Loucy (cell line): Measurements from ENCODE around the gene CLSTN2.

ENCODE experiments used
- H2AFZ ChIP-seq: fragments of 200-600 bp; sonication (generic); 2 replicates; pipeline ENCODE4 v1.6.0; 2016; ENCODE audit warnings: antibody characterized with exemption, mild to moderate bottlenecking, low read length, moderate library complexity
- H3F3A ChIP-seq: fragments of 200-600 bp; 2 replicates; pipeline ENCODE4 v1.6.0; 2016; ENCODE audit warnings: antibody characterized with exemption, low read depth, mild to moderate bottlenecking
- H3K27me3 ChIP-seq: fragments of 200-600 bp; sonication (generic); 2 replicates; pipeline ENCODE4 v1.6.1; 2014; ENCODE audit warnings: low read length, mild to moderate bottlenecking; ENCODE audit not compliant: insufficient read depth, poor library complexity, severe bottlenecking
- H3K36me3 ChIP-seq: fragments of 200-600 bp; sonication (generic); 2 replicates; pipeline ENCODE4 v1.6.1; 2016; ENCODE audit warnings: low read length; ENCODE audit not compliant: insufficient read depth
- H3K4me1 ChIP-seq: fragments of 200-600 bp; sonication (generic); 2 replicates; pipeline ENCODE4 v1.5.1; 2014; ENCODE audit warnings: low read length, mild to moderate bottlenecking; ENCODE audit not compliant: insufficient read depth, poor library complexity, severe bottlenecking
- H3K4me2 ChIP-seq: fragments of 200-600 bp; sonication (generic); 2 replicates; pipeline ENCODE4 v1.6.0; 2014; ENCODE audit warnings: antibody characterized with exemption, low read length, low read depth, mild to moderate bottlenecking; ENCODE audit not compliant: poor library complexity, severe bottlenecking
- H3K4me3 ChIP-seq: fragments of 200-600 bp; sonication (generic); 2 replicates; pipeline ENCODE4 v1.5.1; 2014; ENCODE audit warnings: low read length, mild to moderate bottlenecking, mixed read lengths; ENCODE audit not compliant: poor library complexity, severe bottlenecking
- H3K79me2 ChIP-seq: fragments of 200-600 bp; sonication (generic); 2 replicates; pipeline ENCODE4 v1.6.1; 2014; ENCODE audit warnings: low read length; ENCODE audit not compliant: insufficient read depth
- H3K9ac ChIP-seq: fragments of 200-600 bp; sonication (generic); 2 replicates; pipeline ENCODE4 v1.6.0; 2014; ENCODE audit warnings: mild to moderate bottlenecking, low read depth, low read length, moderate library complexity; ENCODE audit not compliant: poor library complexity, severe bottlenecking
- H3K9me2 ChIP-seq: fragments of 200-600 bp; sonication (generic); replicated peaks from 2 replicates; pipeline ENCODE4 v1.6.1; 2016; ENCODE audit warnings: low read depth, low read length, mixed read lengths
- H3K9me3 ChIP-seq: fragments of 200-600 bp; sonication (generic); 2 replicates; pipeline ENCODE4 v1.6.1; 2014; ENCODE audit warnings: mild to moderate bottlenecking, antibody characterized with exemption, low read length, low read depth; ENCODE audit not compliant: insufficient read depth
- H4K20me1 ChIP-seq: fragments of 200-600 bp; sonication (generic); 2 replicates; pipeline ENCODE4 v1.6.0; 2014; ENCODE audit warnings: antibody characterized with exemption, low read length, mild to moderate bottlenecking; ENCODE audit not compliant: insufficient read depth, poor library complexity, severe bottlenecking
- EZH2phosphoT487 ChIP-seq: fragments of 200-600 bp; IDR thresholded peaks from 2 replicates; pipeline ENCODE4 v1.6.1; 2018; ENCODE audit warnings: antibody characterized with exemption, mild to moderate bottlenecking, moderate library complexity, borderline replicate concordance
- TF ChIP-seq, protein P1 (sequence below): fragments of 200-600 bp; sonication (generic); conservative IDR thresholded peaks from 2 replicates; pipeline ENCODE4 v1.5.1; 2014; ENCODE audit warnings: mild to moderate bottlenecking, antibody characterized with exemption, low read length

Gene CLSTN2

DNA sequence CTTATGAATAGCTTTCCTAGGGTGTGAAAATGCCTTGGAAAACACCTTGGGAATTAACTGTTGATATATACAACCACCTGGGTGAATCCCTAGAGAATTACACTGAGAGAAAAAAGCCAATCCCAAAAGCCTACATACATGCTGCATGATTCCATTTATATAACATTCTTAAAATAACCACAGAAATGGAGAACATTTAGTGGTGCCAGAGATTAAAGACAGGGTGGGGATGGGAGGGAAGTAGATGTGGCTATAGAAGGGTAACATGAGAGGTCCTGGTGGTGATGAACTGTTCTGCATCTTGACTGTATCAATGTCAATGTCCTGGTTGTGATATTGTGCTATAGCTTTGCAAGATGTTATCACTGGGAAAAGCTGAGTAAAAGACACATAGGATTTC, 291.0 kb downstream of the CLSTN2 start:
- Histone ChIP-seq H3K9ac (no peak overlapping the region), H3K9me2 (no peaks in the 10 kb centered on the region), H3K36me3 (no peaks in the 10 kb centered on the region), H3K79me2 (no peaks in the 10 kb centered on the region), H3K4me2 (no peak overlapping the region), H2AFZ (no peak overlapping the region), H3K27me3 (no peaks in the 10 kb centered on the region), H3K4me3 (no peak overlapping the region), H3F3A (no peaks in the 10 kb centered on the region), H4K20me1 (no peaks in the 10 kb centered on the region), H3K4me1 (no peaks in the 10 kb centered on the region), H3K9me3 (no peaks in the 10 kb centered on the region)
- TF ChIP-seq, protein P1, sequence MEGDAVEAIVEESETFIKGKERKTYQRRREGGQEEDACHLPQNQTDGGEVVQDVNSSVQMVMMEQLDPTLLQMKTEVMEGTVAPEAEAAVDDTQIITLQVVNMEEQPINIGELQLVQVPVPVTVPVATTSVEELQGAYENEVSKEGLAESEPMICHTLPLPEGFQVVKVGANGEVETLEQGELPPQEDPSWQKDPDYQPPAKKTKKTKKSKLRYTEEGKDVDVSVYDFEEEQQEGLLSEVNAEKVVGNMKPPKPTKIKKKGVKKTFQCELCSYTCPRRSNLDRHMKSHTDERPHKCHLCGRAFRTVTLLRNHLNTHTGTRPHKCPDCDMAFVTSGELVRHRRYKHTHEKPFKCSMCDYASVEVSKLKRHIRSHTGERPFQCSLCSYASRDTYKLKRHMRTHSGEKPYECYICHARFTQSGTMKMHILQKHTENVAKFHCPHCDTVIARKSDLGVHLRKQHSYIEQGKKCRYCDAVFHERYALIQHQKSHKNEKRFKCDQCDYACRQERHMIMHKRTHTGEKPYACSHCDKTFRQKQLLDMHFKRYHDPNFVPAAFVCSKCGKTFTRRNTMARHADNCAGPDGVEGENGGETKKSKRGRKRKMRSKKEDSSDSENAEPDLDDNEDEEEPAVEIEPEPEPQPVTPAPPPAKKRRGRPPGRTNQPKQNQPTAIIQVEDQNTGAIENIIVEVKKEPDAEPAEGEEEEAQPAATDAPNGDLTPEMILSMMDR: no peak
- TF ChIP-seq EZH2phosphoT487: no peak

DNA sequence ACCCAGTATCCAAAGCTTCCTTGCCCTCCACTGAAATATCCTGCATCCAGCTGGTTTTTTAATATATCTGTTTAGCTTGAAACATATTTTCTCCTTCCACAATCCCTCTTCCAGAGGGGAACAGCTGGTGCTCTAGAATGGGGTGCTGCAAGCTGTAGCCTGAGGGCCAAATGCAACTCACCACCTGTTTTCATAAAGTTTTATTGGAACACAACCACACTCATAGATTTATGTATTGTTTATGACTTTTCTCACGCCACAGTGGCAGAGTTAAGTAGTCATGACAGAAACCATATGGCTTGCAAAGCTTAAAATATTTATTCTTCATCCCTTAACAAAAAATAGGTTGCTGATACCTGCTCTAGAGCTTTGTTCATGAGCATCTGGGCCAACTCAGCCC, 298.7 kb downstream of the CLSTN2 start:
- Histone ChIP-seq H3K79me2 (no peaks in the 10 kb centered on the region), H3F3A (no peaks in the 10 kb centered on the region), H3K9me3 (no peaks in the 10 kb centered on the region), H3K9me2 (no peaks in the 10 kb centered on the region), H4K20me1 (no peaks in the 10 kb centered on the region), H3K4me1 (no peaks in the 10 kb centered on the region), H3K4me3 (no peak overlapping the region), H3K36me3 (no peaks in the 10 kb centered on the region), H3K9ac (no peak overlapping the region), H3K4me2 (no peak overlapping the region), H3K27me3 (no peaks in the 10 kb centered on the region), H2AFZ (no peak overlapping the region)
- no peak for TF ChIP-seq EZH2phosphoT487
- TF ChIP-seq, protein P1: no peak

DNA sequence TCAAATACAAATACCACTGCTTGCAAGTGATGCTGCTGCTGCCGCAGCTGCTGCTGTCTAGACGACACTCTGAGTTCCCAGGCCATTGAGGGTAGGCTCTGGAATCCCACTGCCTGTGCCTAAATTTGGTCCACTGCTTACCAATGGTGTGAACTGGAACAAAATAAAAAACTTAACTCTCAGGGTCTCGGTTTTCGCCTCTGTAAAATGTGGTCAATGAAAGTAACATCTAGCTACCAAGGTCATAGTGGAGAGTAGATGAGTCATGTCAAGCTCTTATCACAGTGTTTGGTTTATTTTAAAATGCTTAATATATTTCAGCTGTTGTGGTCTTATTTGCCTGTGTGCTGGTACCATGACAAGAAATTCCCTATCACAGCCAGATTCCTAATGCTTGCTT, 299.3 kb downstream of the CLSTN2 start:
- Histone ChIP-seq H3F3A (no peaks in the 10 kb centered on the region), H3K4me3 (no peak overlapping the region), H3K79me2 (no peaks in the 10 kb centered on the region), H4K20me1 (no peaks in the 10 kb centered on the region), H2AFZ (no peak overlapping the region), H3K36me3 (no peaks in the 10 kb centered on the region), H3K9ac (no peak overlapping the region), H3K9me2 (no peaks in the 10 kb centered on the region), H3K9me3 (no peaks in the 10 kb centered on the region), H3K27me3 (no peaks in the 10 kb centered on the region), H3K4me2 (no peak overlapping the region), H3K4me1 (no peaks in the 10 kb centered on the region)
- TF ChIP-seq EZH2phosphoT487: no peak
- TF ChIP-seq, protein P1: no peak
